T-helper 2 cell (primary cell): ENCODE results near the gene CYP4B1.

Source experiments
- DNase-seq, 5 experiments: peaks; one replicate each; pipeline versions ENCODE4 v3.0.0 to v3.0.0-alpha.2; 2012 to 2022

Gene CYP4B1

GRCh38 chr1:46797696-46798470 lies 963 bp upstream of the CYP4B1 start:
- no peak for DNase-seq

- DNase-seq: no peak
Observed at GRCh38 chr1:46800742-46801141, 1.9 kb downstream of the CYP4B1 start.

GRCh38 chr1:46801323-46802055 lies 2.6 kb downstream of the CYP4B1 start:
- DNase-seq: no peak

- no peak for DNase-seq
Observed at GRCh38 chr1:46802081-46802480, 3.2 kb downstream of the CYP4B1 start.

- DNase-seq: no peak
Observed at GRCh38 chr1:46802901-46803574, 4.2 kb downstream of the CYP4B1 start.

- DNase-seq: no peak
Observed at GRCh38 chr1:46804027-46804889, 5.4 kb downstream of the CYP4B1 start.

- no peak for DNase-seq
Observed at GRCh38 chr1:46804926-46805325, 6.1 kb downstream of the CYP4B1 start.

- DNase-seq: no peak
Observed at GRCh38 chr1:46805755-46806154, 6.9 kb downstream of the CYP4B1 start.

GRCh38 chr1:46806196-46807020 lies 7.6 kb downstream of the CYP4B1 start:
- no peak for DNase-seq

- DNase-seq: no peak
Observed at GRCh38 chr1:46807046-46807972, 8.5 kb downstream of the CYP4B1 start.

- no peak for DNase-seq
Observed at GRCh38 chr1:46809071-46809470, 10.2 kb downstream of the CYP4B1 start.

- no peak for DNase-seq
Observed at GRCh38 chr1:46809904-46810303, 11.1 kb downstream of the CYP4B1 start.

- no peak for DNase-seq
Observed at GRCh38 chr1:46810596-46810995, 11.8 kb downstream of the CYP4B1 start.

GRCh38 chr1:46811053-46811452 lies 12.2 kb downstream of the CYP4B1 start:
- DNase-seq: no peak

GRCh38 chr1:46812065-46812963 lies 13.5 kb downstream of the CYP4B1 start:
- no peak for DNase-seq

GRCh38 chr1:46812996-46813857 lies 14.4 kb downstream of the CYP4B1 start:
- DNase-seq: no peak

GRCh38 chr1:46813858-46814396 lies 15.1 kb downstream of the CYP4B1 start:
- DNase-seq: no peak

GRCh38 chr1:46815133-46815532 lies 16.3 kb downstream of the CYP4B1 start:
- no peak for DNase-seq
